K562 (cell line): ENCODE data around the gene NLRX1. TPM values are rescaled to one million over a fixed set of nuclear protein-coding genes. Genes with fewer than 3 reads are reported as not detected.

Experiments used
- ATAC-seq: fragments of 200-7000 bp; cut with Tn5 transposase; 3 replicates; pipeline ENCODE4 v1.9.1; 2020; ENCODE audit warnings: moderate library complexity
- BruUV-seq: library from RNA; stranded (reverse); fragments of 400-500 nt; replicated peaks from 2 replicates; lab custom pipeline; 2021; lab: Mats Ljungman, UMichigan
- CTCF ChIA-PET: fragments of 300-600 bp; formaldehyde crosslinking; extraction: SDS; loops from one replicate; lab custom pipeline; 2021; ENCODE audit warnings: low intra/inter-chr PET ratio; lab: Yijun Ruan, JAX
- POLR2A ChIA-PET: fragments of 300-600, 350-650 bp; sonication (Branson Sonifier 250); formaldehyde crosslinking; extraction: SDS; loops from one replicate; lab custom pipeline; 2021; ENCODE audit warnings: antibody characterized with exemption, inconsistent platforms; lab: Yijun Ruan, JAX
- DNase-seq, 4 experiments: peaks; one replicate each; pipeline versions ENCODE4 v3.0.0 to v3.0.0-alpha.2; 2011 to 2018; ENCODE audit warnings: low spot score in 3 of 4, mixed read lengths in 3 of 4; ENCODE audit errors: extremely low read depth in 1 of 4
- FAIRE-seq: peaks from 2 replicates; lab custom pipeline; 2011; peaks lifted over from hg19 to GRCh38; lab: Jason Lieb, UNC
- H2AFZ ChIP-seq: 2 replicates; pipeline ENCODE4 v1.6.0; 2011; ENCODE audit warnings: low read depth, low read length, control low read depth, inconsistent platforms
- H3K27ac ChIP-seq: fragments of 200-600 bp; 3 replicates; pipeline ENCODE4 v1.8.0; 2011; ENCODE audit warnings: low read depth, mild to moderate bottlenecking, control low read depth, inconsistent platforms, low read length, moderate library complexity, mixed read lengths; ENCODE audit errors: extremely low read depth
- H3K27me3 ChIP-seq, 2 experiments: fragments of 300-600 bp in 1 of 2; 2 replicates in 1 of 2; 3 replicates in 1 of 2; pipeline versions ENCODE4 v1.6.0 to v1.8.0; 2011; ENCODE audit warnings: inconsistent platforms in 2 of 2, low read length in 2 of 2, mild to moderate bottlenecking in 1 of 2, mixed read lengths in 1 of 2, moderate library complexity in 1 of 2; ENCODE audit not compliant: control insufficient read depth in 2 of 2, insufficient read depth in 2 of 2
- H3K36me3 ChIP-seq: fragments of 300-600 bp; 3 replicates; pipeline ENCODE4 v1.8.0; 2011; ENCODE audit warnings: mild to moderate bottlenecking, low read length, inconsistent platforms; ENCODE audit not compliant: control insufficient read depth, insufficient read depth
- H3K4me1 ChIP-seq, 2 experiments: fragments of 200-600 bp in 1 of 2; replicated peaks in 1 of 2; 2 replicates in 1 of 2; 3 replicates in 1 of 2; pipeline versions ENCODE4 v1.5.1 to v1.8.0; 2011; ENCODE audit warnings: inconsistent platforms in 2 of 2, low read length in 2 of 2, mild to moderate bottlenecking in 1 of 2, mixed read lengths in 1 of 2, moderate library complexity in 1 of 2; ENCODE audit not compliant: control insufficient read depth in 2 of 2, insufficient read depth in 2 of 2
- H3K4me2 ChIP-seq: 2 replicates; pipeline ENCODE4 v1.6.1; 2011; ENCODE audit warnings: low read length, control low read depth, inconsistent platforms, mixed read lengths; ENCODE audit not compliant: insufficient read depth
- H3K4me3 ChIP-seq: fragments of 200-600 bp; sonication (generic), shearing (Covaris generic); 2 replicates; pipeline ENCODE4 v1.5.1; 2016; ENCODE audit warnings: control low read depth, inconsistent platforms
- H3K79me2 ChIP-seq: fragments of 200-600 bp; 3 replicates; pipeline ENCODE4 v1.8.0; 2011; ENCODE audit warnings: low read length, inconsistent platforms; ENCODE audit not compliant: control insufficient read depth, insufficient read depth
- H3K9ac ChIP-seq, 2 experiments: 2 replicates each; pipeline versions ENCODE4 v1.6.0 to v1.6.1; 2011; ENCODE audit warnings: low read depth in 2 of 2, low read length in 2 of 2, control low read depth in 1 of 2, inconsistent platforms in 1 of 2, mild to moderate bottlenecking in 1 of 2, mixed read lengths in 1 of 2; ENCODE audit not compliant: insufficient read depth in 1 of 2
- H3K9me1 ChIP-seq: one replicate; pipeline ENCODE4 v1.6.0; 2011; ENCODE audit warnings: inconsistent platforms, mild to moderate bottlenecking, low read length, moderate library complexity; ENCODE audit not compliant: control insufficient read depth, insufficient read depth
- H3K9me3 ChIP-seq: replicated peaks from 2 replicates; pipeline ENCODE4 v1.5.1; 2011; ENCODE audit warnings: low read depth, low read length, inconsistent platforms; ENCODE audit not compliant: control insufficient read depth, insufficient read depth
- H4K20me1 ChIP-seq: replicated peaks from 2 replicates; pipeline ENCODE4 v1.6.1; 2011; ENCODE audit warnings: low read length, inconsistent platforms, mixed read lengths; ENCODE audit not compliant: control insufficient read depth, insufficient read depth
- BCL6 ChIP-seq: fragments of 250-450 bp; sonication (Bioruptor Pico); IDR thresholded peaks from 2 replicates; pipeline ENCODE4 v1.4.0; 2020
- ELF4 ChIP-seq: fragments of 450-650 bp; formaldehyde crosslinking; IDR thresholded peaks from 2 replicates; pipeline ENCODE4 v1.4.0; 2022; ENCODE audit warnings: missing genetic modification characterization
- EP300 ChIP-seq: IDR thresholded peaks from 2 replicates; pipeline ENCODE4 v1.6.1; 2012; ENCODE audit warnings: low read length, improper control_type of control experiment
- ETV1 ChIP-seq: fragments of 450-650 bp; conservative IDR thresholded peaks from 2 replicates; pipeline ENCODE4 v1.6.1; 2016; ENCODE audit warnings: missing genetic modification characterization, control low read depth, low read depth, missing compliant biosample characterization
- ETV6 ChIP-seq, 3 experiments: fragments of 150-350 bp in 1 of 3; sonication (generic) in 1 of 3; formaldehyde crosslinking in 1 of 3; IDR thresholded peaks; 2 replicates each; pipeline versions ENCODE4 v1.6.1 to v1.8.0; 2014 to 2022; ENCODE audit warnings: borderline replicate concordance in 2 of 3, low read depth in 2 of 3, antibody characterized with exemption in 1 of 3, low read length in 1 of 3, mild to moderate bottlenecking in 1 of 3, missing genetic modification reagents in 1 of 3
- EZH2 ChIP-seq: IDR thresholded peaks from 2 replicates; pipeline ENCODE4 v1.6.1; 2012; ENCODE audit warnings: low read depth, mild to moderate bottlenecking, inconsistent platforms, low read length, borderline replicate concordance
- LCOR ChIP-seq: sonication (generic); formaldehyde crosslinking; IDR thresholded peaks from 2 replicates; pipeline ENCODE4 v1.8.0; 2022; ENCODE audit warnings: mild to moderate bottlenecking, missing genetic modification reagents
- MEF2D ChIP-seq: conservative IDR thresholded peaks from 2 replicates; pipeline ENCODE4 v1.6.1; 2016; ENCODE audit warnings: low read depth, missing genetic modification characterization, missing compliant biosample characterization
- NCOA4 ChIP-seq: fragments of 450-650 bp; IDR thresholded peaks from 2 replicates; pipeline ENCODE4 v1.6.1; 2018; ENCODE audit warnings: mild to moderate bottlenecking; ENCODE audit not compliant: partially characterized antibody
- NFE2 ChIP-seq: IDR thresholded peaks from 2 replicates; pipeline ENCODE4 v1.6.1; 2014; ENCODE audit warnings: antibody characterized with exemption, low read depth
- NFRKB ChIP-seq: fragments of 450-650 bp; IDR thresholded peaks from 2 replicates; pipeline ENCODE4 v1.6.1; 2016; ENCODE audit warnings: low read depth
- POLR2AphosphoS2 ChIP-seq: IDR thresholded peaks from 2 replicates; pipeline ENCODE4 v1.6.1; 2012; ENCODE audit warnings: low read length, improper control_type of control experiment
- POLR2AphosphoS5 ChIP-seq: IDR thresholded peaks from 2 replicates; pipeline ENCODE4 v1.6.1; 2011; ENCODE audit warnings: mild to moderate bottlenecking, low read depth, low read length, moderate library complexity; ENCODE audit not compliant: control insufficient read depth, insufficient read depth
- SMAD2 ChIP-seq: fragments of 150-350 bp; IDR thresholded peaks from 2 replicates; pipeline ENCODE4 v1.6.1; 2014; ENCODE audit warnings: low read depth, mild to moderate bottlenecking, low read length
- SNIP1 ChIP-seq: fragments of 450-650 bp; IDR thresholded peaks from 2 replicates; pipeline ENCODE4 v1.7.1; 2017; ENCODE audit warnings: low read depth, mild to moderate bottlenecking
- XRCC4 ChIP-seq: IDR thresholded peaks from one replicate; pipeline ENCODE4 v1.6.1; 2011; ENCODE audit not compliant: insufficient read depth, insufficient read length; ENCODE audit errors: extremely low read depth
- ZNF197 ChIP-seq: fragments of 200-800 bp; sonication (Bioruptor generic); IDR thresholded peaks from 2 replicates; pipeline ENCODE4 v1.6.1; 2016; ENCODE audit warnings: low read depth, missing genetic modification characterization, missing compliant biosample characterization
- ZNF263 ChIP-seq: sonication (generic); formaldehyde crosslinking; IDR thresholded peaks from 2 replicates; pipeline ENCODE4 v1.8.0; 2022; ENCODE audit warnings: mild to moderate bottlenecking, missing genetic modification reagents, borderline replicate concordance
- WGBS: fragments of 100-300 bp; shearing (Covaris generic); methylation state at CpG from one replicate; pipeline ENCODE4 v1.1.6; 2016; ENCODE audit warnings: low coverage, mixed read lengths; ENCODE audit not compliant: insufficient coverage; ENCODE audit errors: missing lambda C conversion rate; 5-methylcytosine and 5-hydroxymethylcytosine counted together
- in situ Hi-C: fragments of 300-500 bp; cut with MboI; formaldehyde crosslinking; loops from 4 replicates; pipeline ENCODE4 v1.15.0; 2018; ENCODE audit warnings: inconsistent platforms, mixed read lengths
- intact Hi-C: fragments of 100-400 bp; cut with micrococcal nuclease; formaldehyde crosslinking; loops from 2 replicates; pipeline ENCODE4 v1.14.2; 2022
- polyA plus RNA-seq, 8 experiments: library from polyadenylated mRNA; depleted of rRNA in 4 of 8; stranded (reverse) in 5 of 8; unstranded in 3 of 8; fragments of >200 nt; fragmentation: Nextera tagmentation in 2 of 8; fragmentation: Illumina TruSeq in 1 of 8; extraction: Ambion mirVana in 2 of 8; extraction: Trizol in 1 of 8; gene quantifications; 2 replicates each; pipeline versions ENCODE4 v1.2.1 to v1.2.3, GENCODE V29; 2011 to 2014; ENCODE audit warnings: inconsistent platforms in 1 of 8, missing spikeins in 1 of 8
- total RNA-seq, 7 experiments: library from RNA; depleted of rRNA in 6 of 7; stranded (reverse); fragments of >200 nt in 6 of 7; fragmentation: Illumina TruSeq in 2 of 7; extraction: Trizol in 2 of 7; gene quantifications; 2 replicates each; pipeline versions ENCODE4 v1.2.1 to v1.2.3, GENCODE V29; 2011 to 2021; ENCODE audit warnings: low replicate concordance in 1 of 7
- TF ChIP-seq, protein P1 (sequence below): fragments of 450-650 bp; formaldehyde crosslinking; IDR thresholded peaks from 2 replicates; pipeline ENCODE4 v1.4.0; 2022; ENCODE audit warnings: mild to moderate bottlenecking, moderate library complexity
- TF ChIP-seq, protein P2 (sequence below): fragments of 250-450 bp; sonication (Bioruptor Pico); IDR thresholded peaks from 2 replicates; pipeline ENCODE4 v1.5.0; 2020; ENCODE audit warnings: mild to moderate bottlenecking, borderline replicate concordance

NLRX1 gene
- total and polyA plus RNA-seq, 9 of the 15 experiments (the other 6 are each of a cell fraction or from before 2014, with no cell fraction given) = 0.04 to 2.3 (median 0.69) TPM

DNA sequence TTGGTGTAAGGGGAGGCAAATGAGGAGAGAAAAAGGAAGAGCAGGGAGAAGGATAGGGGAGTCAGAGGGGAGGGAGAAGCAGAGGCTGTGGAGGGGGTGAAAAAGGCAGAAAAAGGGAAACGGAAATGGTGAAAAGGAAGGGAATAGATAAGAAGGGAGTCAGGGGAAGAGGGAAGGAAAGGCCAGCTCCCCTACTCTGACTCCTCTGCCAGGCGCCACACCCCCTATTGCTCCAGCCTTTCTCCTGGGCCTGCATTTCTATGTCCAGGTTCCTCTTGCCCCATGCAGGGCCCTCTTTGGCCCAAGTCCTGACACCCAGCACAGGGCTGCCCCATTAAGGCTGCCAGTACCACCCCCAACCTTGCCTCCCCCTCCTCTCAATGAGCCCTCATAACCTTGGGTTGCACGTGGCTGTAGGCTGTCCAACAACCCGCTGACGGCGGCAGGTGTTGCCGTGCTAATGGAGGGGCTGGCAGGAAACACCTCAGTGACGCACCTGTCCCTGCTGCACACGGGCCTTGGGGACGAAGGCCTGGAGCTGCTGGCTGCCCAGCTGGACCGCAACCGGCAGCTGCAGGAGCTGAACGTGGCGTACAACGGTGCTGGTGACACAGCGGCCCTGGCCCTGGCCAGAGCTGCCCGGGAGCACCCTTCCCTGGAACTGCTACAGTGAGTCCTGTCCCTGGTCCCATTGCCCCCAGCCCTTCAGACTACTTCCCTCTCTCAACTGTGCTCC lies 13.3 kb downstream of the NLRX1 start:
- DNase-seq (peak in 2 of 4 experiments; percentile 32 to 43), FAIRE-seq (no peak), ATAC-seq (peak; percentile 57)
- Histone ChIP-seq H3K9me1 (no peaks in the 10 kb centered on the region), H3K79me2 (no peaks in the 10 kb centered on the region), H3K27me3 (peaks cover 0 to 5% of the 10 kb centered on the region in 2 experiments; a peak in 1 of 5 replicates), H4K20me1 (no peaks in the 10 kb centered on the region), H3K4me2 (peak overlapping the region; percentile 14; the same call in 1 of the 2 replicates), H3K9ac (peak overlapping the region in 1 of 2 experiments; percentile 76; a peak in 1 of 4 replicates), H3K4me1 (peaks cover 17 to 31% of the 10 kb centered on the region in 2 experiments), H2AFZ (peak overlapping the region; percentile 65; the same call in 1 of the 2 replicates), H3K9me3 (no peaks in the 10 kb centered on the region), H3K36me3 (no peaks in the 10 kb centered on the region), H3K4me3 (no peak overlapping the region), H3K27ac (peak overlapping the region; percentile 22; the same call in 1 of the 3 replicates)
- POLR2A ChIA-PET = interaction anchor here (0.6 to 1.9 kb wide), 4 partner anchors 8 to 71 kb away, joined by 3 to 5 read pairs (median 4); no protein-coding TSS in a partner anchor
- CTCF ChIA-PET = no interaction called here
- BruUV-seq = no TSS peak
- in situ Hi-C loops = no loop called here
- intact Hi-C loops = no loop called here
- 59% methylated on average over 11 of the region's 17 CpGs for WGBS
- TF ChIP-seq ETV6 (IDR thresholded peaks at IDR 0.05; ENCODE audit: borderline replicate concordance in 1 of 2, low read depth in 2 of 2, low read length in 1 of 2) = peak; percentile 84 to 89
- no peak for TF ChIP-seq ETV6 (CRISPR knock-in tag; IDR thresholded peaks at IDR 0.05; ENCODE audit: borderline replicate concordance)
- TF ChIP-seq EP300 = no peak
- 0 out of 2 replicates have a peak, but pooled peaks have one; percentile 26 for TF ChIP-seq ELF4 (CRISPR knock-in tag)
- no peak for TF ChIP-seq NCOA4
- TF ChIP-seq, protein P1, sequence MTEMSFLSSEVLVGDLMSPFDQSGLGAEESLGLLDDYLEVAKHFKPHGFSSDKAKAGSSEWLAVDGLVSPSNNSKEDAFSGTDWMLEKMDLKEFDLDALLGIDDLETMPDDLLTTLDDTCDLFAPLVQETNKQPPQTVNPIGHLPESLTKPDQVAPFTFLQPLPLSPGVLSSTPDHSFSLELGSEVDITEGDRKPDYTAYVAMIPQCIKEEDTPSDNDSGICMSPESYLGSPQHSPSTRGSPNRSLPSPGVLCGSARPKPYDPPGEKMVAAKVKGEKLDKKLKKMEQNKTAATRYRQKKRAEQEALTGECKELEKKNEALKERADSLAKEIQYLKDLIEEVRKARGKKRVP = no peak
- TF ChIP-seq, protein P2, sequence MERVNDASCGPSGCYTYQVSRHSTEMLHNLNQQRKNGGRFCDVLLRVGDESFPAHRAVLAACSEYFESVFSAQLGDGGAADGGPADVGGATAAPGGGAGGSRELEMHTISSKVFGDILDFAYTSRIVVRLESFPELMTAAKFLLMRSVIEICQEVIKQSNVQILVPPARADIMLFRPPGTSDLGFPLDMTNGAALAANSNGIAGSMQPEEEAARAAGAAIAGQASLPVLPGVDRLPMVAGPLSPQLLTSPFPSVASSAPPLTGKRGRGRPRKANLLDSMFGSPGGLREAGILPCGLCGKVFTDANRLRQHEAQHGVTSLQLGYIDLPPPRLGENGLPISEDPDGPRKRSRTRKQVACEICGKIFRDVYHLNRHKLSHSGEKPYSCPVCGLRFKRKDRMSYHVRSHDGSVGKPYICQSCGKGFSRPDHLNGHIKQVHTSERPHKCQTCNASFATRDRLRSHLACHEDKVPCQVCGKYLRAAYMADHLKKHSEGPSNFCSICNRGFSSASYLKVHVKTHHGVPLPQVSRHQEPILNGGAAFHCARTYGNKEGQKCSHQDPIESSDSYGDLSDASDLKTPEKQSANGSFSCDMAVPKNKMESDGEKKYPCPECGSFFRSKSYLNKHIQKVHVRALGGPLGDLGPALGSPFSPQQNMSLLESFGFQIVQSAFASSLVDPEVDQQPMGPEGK (CRISPR knock-in tag) = no peak
- no peak for TF ChIP-seq MEF2D (tag)
- no peak for TF ChIP-seq SMAD2
- TF ChIP-seq ZNF197 (CRISPR knock-in tag) = no peak
- TF ChIP-seq BCL6 (CRISPR knock-in tag) = no peak
- TF ChIP-seq NFE2 = no peak
- no peak for TF ChIP-seq NFRKB
- no peak for TF ChIP-seq ZNF263 (CRISPR knock-in tag)
- no peak for TF ChIP-seq SNIP1
- TF ChIP-seq ETV1 = 0 out of 2 replicates have a peak, but pooled peaks have one; percentile 22
- no peak for TF ChIP-seq EZH2
- TF ChIP-seq LCOR (CRISPR knock-in tag) = no peak
- TF ChIP-seq POLR2AphosphoS5 = no peak
- no peak for TF ChIP-seq POLR2AphosphoS2
- TF ChIP-seq XRCC4 = no peak
